Retinal pigment epithelial cell (primary cell): Measurements from ENCODE around the gene CPM.

ENCODE experiments used
- DNase-seq: peaks from one replicate; pipeline ENCODE4 v3.0.0-alpha.2; 2010; ENCODE audit warnings: low read depth
- H3K4me3 ChIP-seq: 2 replicates; pipeline ENCODE4 v1.5.1; 2011; ENCODE audit warnings: mild to moderate bottlenecking, low read length, control low read depth, moderate library complexity
- TF ChIP-seq, protein P1 (sequence below): conservative IDR thresholded peaks from 2 replicates; pipeline ENCODE4 v1.5.1; 2011; ENCODE audit warnings: low read depth, low read length, control low read depth, inconsistent platforms

The CPM gene

DNA sequence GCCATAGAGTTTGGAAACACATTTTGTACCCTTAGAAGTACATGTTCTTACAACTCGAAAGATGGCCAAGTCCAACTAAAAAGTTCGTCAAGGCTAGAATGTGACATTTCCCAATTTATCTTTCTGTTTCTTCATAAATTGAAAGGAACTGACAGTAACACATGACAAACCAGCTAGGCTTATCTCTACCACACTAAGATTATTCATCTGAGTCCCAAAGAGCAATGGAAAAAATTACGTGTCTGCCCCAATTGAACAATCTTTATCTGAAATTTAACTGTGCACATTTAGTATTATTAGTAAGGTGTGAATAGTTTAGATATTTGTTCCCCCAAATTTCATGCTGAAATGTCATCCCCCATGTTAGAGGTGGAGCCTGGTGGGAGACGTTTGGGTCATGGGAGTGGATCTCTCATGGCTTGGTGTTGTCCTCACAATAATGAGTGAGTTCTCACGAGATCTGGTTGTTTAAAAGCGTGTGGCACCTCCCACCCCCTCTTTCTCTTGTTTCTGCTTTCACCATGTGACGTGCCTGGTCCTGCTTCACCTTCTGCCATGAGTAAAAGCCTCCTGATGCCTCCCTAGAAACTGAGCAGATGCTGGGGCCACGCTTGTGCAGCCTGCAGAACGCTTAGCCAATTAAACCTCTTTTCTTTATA lies 13.3 kb downstream of the CPM start:
- no peak for DNase-seq
- no peak overlapping the region for H3K4me3 ChIP-seq
- TF ChIP-seq, protein P1, sequence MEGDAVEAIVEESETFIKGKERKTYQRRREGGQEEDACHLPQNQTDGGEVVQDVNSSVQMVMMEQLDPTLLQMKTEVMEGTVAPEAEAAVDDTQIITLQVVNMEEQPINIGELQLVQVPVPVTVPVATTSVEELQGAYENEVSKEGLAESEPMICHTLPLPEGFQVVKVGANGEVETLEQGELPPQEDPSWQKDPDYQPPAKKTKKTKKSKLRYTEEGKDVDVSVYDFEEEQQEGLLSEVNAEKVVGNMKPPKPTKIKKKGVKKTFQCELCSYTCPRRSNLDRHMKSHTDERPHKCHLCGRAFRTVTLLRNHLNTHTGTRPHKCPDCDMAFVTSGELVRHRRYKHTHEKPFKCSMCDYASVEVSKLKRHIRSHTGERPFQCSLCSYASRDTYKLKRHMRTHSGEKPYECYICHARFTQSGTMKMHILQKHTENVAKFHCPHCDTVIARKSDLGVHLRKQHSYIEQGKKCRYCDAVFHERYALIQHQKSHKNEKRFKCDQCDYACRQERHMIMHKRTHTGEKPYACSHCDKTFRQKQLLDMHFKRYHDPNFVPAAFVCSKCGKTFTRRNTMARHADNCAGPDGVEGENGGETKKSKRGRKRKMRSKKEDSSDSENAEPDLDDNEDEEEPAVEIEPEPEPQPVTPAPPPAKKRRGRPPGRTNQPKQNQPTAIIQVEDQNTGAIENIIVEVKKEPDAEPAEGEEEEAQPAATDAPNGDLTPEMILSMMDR: no peak

DNA sequence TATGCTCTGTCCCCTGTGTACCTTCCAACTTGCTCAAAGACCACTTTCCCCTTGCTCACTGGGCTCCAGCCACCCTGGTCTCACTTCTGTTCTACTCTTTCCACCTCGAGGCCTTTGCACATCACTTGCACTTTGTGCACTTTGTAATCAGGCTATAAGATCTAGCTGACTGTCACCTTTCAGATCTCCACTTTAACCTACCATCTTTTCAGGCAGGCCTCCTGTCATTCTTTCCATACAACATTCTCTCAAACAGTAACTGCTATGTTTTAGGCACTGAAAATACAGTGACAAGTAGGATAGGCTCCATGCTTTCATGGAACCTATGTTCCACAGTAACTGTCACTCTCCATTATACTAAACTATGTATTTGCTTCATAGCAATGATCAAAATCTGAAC lies 14.0 kb downstream of the CPM start:
- H3K4me3 ChIP-seq: no peak overlapping the region
- DNase-seq: no peak
- TF ChIP-seq, protein P1: no peak

DNA sequence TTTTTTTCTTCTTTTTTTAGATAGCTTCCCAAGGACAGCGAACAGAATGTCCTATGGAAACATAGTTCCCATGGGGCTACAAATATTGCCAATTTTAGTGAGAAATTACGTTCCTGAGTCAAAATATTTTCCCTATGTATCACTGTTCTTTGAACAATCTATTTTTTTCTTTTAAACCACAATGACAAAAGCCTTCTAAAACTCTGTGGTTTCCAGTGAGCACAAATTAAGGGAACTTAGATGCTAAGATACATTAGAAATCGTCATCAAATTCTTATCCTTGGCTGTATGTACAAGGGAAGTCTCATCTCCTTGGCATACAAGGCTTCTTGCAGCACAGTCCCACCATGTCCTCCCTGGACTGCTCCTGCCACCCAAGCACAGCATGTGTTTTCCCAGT lies 17.9 kb downstream of the CPM start:
- DNase-seq: no peak
- H3K4me3 ChIP-seq: no peak overlapping the region
- TF ChIP-seq, protein P1: no peak

DNA sequence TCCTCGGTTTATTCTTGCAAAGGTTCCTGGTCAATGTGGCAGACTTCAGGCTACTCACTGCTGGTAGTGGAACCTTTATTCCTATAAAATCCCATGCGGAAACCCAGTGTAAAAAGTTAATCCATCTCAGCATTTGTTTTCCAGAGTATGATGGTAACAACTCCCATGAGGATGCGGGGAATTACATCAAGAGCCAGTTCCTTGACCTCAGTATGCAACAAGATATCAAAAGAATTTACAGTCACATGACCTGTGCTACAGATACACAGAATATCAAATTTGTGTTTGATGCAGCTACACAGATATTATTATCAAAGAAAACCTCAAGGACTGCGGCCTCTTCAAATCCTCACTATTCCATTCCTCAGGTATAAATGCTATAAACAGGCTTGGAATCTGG lies 19.3 kb downstream of the CPM start:
- no peak for DNase-seq
- no peak overlapping the region for H3K4me3 ChIP-seq
- TF ChIP-seq, protein P1: no peak

DNA sequence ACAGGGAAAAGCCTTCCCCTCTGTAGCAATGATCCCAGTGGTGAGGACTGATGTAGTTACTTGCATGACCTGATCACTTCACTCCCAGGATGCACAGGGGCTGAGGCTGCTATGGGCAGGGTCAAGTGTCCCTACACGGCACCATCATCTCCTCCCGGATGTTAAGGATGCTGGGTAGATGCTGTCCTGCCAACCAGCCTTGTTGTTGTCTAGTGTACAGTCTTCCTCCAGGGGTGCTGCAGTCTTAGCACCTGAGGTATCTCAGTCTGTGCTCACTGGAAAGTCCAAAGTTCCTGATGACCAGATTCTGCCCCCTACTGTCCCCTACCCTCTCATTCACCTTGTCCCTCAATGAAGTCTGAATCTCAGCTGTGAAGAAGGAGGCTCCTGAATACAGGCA lies 20.1 kb downstream of the CPM start:
- DNase-seq: no peak

DNA sequence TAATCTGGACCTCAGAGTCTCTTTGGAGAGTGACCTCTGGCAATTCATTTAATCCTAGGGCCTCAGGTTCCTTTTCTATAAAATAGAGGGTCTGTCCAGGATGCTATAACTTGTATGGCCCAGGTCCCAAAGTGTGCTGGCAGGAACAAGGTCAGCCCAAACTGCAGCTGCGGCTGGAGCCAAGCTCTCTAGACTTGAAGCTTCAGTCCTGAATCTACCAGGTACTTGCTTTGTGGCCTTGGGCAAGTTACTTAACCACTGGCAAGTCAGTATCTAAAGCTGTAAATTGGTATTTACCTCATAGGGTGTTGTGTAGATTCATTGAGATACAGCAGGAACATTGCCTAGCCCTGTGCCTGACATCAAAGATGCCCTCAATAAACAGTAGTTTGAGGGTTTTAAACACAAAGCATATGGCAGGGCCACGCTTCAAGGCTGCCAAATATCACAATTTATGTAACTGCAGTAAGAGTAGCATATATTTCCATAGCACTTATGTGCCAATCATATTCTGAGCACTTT lies 21.7 kb downstream of the CPM start:
- H3K4me3 ChIP-seq: no peak overlapping the region
- TF ChIP-seq, protein P1: no peak
- DNase-seq: no peak

More for the DNA sequence above, 20.1 kb downstream of the CPM start:
- TF ChIP-seq, protein P1: no peak
- H3K4me3 ChIP-seq: no peak overlapping the region

DNA sequence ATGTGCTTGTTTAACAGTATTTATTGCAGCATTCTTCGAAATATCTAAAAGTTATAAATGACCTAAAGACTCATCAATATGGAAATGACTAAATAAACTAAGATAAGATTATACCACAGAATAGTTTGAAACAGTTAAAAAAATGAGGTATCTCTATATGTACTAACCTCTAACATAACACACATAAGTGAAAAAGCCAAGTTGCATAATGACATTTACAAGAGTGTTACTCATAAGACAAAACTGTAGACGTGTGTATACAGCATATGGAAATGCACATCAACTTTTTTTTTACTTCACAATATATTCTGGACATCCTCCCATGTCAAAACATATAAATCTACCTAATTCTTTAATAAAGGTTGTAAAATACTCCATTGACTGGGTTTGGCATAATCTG lies 22.8 kb downstream of the CPM start:
- TF ChIP-seq, protein P1: no peak
- no peak overlapping the region for H3K4me3 ChIP-seq
- DNase-seq: no peak
